HTERT RPE-1 (cell line): Measurements from ENCODE around the gene OSBPL3.

ENCODE experiments used
- in situ Hi-C: fragments of 300-500 bp; cut with MboI; formaldehyde crosslinking; loops from 4 replicates; pipeline ENCODE4 v1.14.3; 2020; ENCODE audit warnings: low sequenced_read_pairs

Gene OSBPL3

DNA sequence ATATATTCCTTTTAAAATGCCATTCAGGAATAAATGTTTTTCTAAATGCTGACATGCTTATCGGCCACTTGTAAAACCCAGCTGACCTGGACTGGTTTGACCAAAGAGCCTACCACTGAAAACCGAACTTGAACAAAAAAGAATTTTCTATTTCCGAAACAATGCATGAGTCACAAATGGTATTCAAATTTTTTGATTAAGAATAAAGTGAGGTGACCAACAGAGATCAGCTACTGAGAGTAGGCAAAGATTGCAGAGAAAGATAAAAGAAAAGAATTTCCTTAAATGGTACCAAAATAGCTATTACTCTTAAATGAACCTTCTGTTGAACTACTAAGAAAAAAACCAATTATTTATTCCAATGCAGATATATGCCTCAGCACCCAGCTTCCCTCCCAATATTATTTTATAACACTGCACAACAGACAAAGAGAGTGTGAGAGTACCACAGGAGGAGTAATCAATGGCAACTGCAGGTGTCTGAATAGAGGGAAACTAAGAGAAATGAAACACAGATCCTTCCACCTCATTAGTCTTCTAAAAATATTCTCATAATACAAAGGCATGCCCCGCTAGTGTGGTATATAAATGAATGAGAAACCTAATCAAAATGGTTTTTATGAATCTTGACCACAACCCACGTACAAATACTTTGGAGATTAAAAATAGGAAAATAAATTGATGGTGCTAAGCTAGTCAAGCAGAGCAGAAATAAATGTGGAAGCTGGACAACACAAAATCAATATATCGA, 20.1 kb downstream of the OSBPL3 start:
- in situ Hi-C loops: no loop called here

DNA sequence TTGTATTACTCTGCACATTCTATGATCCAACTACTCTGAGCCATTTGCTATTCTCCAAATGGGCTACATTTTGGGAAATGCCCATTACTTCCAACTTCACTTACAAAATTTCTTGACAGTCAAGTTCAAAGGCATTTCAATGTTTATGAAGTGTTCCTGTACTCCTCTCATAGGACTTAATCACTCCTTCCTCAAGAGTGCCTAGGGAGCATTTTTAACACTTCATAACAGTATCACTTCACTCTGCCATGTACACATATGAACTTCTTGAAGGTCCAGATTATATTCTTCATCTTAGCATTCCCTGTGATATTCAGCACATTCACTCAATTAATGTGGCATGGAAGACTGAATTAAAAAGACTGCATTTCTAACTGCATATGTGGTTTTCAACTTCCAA, 21.6 kb downstream of the OSBPL3 start:
- in situ Hi-C loops: no loop called here

DNA sequence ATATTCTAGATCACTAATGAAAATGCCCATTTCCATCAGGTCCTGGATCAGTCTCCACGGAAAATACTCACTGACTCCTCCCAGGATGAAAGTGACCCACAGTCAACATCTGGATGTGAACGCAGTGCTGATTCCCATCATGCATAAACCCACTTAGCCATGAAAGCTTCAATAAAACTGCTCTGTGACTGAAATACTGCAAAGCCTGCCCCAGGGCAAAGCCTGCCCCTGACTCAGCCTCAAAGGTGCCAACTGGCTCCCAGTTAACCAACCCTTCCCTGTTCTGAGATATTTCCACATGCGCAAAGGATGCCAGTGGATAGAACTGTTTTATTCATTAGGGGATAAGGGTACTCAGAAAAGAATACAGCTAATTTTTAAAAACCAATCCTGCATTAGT, 24.0 kb downstream of the OSBPL3 start:
- in situ Hi-C loops: no loop called here

DNA sequence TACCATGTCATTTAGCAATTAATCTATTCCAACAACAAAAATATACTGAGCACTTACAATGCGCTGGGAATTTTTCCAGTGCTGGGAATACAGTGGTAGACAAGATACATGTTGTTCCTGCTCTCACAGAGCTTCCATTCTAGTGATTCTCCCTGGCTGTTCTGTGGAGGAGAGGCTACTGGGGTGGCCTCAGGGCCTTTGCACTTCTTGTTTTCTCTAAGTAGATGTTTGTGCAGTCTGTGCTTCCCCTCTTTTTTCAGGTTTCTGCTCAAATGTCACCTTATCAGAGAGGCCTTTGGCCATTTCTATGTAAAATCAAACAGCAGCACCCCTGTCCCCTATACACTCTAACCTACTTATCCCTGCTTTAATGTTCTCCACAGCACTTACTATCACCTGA, 24.7 kb downstream of the OSBPL3 start:
- in situ Hi-C loops: no loop called here

DNA sequence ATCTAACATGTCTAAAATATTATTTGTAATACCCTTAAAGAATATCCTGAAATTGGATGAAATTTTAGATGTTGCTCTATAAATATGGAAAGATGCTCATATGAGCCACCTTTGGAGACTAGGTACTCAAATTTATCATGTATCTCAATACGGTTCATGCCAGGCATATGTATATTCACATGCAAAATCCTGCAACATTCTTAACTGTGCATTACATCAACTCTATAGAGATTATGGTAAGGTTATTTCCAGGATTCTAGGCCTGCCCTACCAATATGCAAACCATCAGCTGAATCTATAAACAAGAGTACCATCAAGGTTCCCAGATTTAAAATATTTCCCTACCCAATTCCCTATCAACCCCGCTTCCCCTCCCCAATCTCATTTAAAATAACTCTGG, 27.5 kb downstream of the OSBPL3 start:
- in situ Hi-C loops: no loop called here

DNA sequence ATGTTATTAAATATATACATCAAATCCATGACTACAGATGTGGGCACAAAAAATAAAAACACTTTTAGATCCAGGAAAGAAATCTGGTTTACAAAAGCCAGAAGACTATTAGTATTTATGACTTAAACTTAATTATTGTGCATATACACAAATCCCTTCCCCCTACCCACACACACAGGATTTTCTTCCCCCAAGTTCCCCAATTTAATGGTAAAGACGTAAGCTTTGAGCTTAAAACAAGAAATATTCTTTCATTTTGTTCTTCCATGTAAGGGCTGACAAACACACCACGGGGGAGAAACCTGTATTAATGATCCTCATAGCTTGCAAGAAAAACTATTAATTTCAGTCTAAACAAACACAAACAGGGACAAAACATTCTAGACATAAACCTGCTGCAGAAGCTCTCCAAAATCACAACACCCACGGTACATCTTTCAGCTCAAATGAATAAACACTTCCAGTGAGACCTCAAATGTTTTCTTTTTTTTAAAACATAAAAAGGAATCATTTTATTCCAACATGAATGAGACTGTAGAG, 28.5 kb downstream of the OSBPL3 start:
- in situ Hi-C loops: no loop called here

DNA sequence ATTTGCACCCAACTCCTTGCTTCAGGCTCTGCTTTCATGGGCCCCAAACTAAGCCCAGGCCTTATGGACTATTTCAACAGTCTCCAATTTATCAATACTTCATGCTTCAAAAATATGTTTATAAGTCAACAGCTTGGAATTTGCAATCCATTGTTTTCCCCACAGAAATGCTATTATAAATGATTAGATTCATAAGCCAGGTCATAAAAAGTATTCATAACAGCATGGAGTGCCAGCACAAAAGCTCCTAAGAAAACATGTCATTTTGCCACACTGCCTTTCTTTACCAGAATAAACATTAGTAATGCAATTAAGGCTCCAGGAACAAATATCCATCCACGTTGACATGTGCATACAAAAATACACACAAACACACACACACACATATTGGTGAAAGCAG, 30.1 kb downstream of the OSBPL3 start:
- in situ Hi-C loops: no loop called here

DNA sequence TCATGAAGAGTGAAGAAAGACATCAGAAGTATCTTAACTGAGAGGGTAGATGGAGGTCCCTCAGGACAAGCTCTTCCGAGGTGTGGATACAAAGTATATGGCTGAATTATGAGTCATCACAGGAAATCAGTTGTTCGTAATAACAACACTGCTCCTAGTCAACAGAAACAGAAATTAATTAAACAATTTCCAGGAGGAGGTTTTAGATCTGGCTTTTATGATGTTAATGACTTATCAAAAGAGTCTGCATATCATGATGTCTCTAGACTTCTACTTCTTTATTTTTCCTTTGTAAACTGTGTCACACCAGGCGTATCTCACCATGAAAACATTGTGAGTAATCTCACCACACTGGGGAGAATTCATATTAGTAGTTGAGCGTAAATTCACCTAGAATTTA, 31.2 kb downstream of the OSBPL3 start:
- in situ Hi-C loops: no loop called here

DNA sequence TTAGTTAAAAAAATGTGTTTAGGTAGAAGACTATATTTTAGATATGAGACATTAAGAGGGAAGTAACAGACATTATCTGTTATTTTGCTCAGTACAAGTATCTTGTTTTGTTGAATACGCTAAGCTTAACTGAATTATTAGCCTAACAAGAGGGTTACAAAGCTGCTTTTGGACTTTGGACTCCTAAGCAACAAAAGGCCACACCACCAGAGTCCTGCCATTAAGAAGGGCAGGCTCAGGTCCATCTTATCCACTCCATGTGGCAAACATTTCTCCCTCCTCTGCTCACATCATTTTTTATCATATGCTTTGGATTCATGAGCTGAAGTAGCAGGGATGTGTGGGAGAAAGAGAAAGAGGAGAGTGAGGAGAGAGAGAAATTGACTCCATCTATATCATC, 33.5 kb downstream of the OSBPL3 start:
- in situ Hi-C loops: no loop called here

DNA sequence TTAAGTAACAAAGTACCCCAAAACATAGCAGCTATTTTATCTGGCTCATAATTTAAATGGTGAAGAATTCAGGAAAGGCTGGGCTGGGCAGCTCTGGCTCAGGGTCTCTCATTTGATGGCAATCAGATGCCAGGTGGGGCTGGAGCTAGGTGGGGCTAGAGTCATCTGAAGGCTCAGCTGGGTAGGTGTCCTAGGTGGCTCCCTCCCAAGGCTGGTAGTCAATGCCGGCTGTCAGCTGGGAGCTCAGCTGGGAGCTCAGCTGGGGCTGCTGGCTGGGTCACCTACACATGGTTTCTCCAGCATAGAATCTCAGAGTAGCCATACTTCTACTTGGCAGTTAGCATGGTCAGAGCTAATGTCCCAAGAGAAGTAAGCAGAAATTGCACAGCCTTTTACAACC, 34.1 kb downstream of the OSBPL3 start:
- in situ Hi-C loops: no loop called here

DNA sequence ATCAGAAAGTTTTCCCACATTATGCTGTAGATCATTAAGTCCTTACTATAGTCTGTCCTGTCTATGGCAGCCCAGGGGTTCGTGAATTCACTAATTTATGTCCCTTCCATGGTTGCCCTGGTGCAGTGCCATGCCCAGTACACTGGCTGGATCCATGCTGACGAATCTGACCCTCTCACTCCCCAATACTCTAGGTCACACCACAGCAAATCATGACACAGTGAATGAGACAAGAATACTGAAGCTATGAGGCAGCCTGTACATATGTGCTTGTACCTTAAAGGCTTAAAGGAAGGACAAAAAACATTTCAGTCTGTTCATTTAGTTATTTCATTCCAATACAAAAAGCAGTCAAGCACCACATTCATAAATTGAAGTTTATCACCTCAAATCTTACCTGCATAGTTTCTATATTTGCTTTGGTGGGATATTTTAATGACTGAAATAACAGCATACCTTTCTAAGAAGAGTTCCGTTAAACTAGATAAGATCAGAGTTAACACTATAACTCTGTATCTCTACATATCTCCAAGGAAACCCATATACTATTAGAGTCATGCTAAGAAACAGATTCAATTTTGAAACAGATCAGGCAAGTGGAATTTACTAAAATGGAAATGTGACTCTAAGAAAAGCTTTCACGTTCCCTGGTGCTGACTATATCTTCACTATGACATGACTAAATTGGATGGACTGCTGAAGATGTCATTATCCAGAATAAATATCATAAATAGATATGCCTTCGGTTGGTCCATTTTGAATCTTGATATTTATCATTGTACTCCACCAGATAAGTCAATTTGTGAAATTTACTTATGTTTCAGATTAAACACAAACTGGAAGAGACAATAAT, 36.7 kb downstream of the OSBPL3 start:
- in situ Hi-C loops: no loop called here

DNA sequence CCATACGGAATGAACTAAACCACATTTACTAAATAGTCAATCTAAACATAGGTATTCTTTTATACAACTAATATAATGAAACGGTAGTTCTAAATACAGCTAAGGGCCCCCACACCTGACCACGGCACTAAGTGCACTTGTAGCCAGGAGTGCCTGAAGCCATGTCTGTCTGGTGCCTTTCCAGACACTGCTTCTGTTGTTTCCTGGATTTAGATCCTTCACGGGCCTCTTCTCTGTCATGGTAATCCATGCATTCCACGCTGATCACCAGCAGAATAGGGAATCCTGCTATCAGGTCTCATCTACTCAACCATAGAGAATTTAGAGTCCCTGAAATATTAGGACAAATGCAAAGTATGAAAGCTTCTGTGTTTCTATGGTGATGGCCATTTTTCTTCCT, 37.8 kb downstream of the OSBPL3 start:
- in situ Hi-C loops: no loop called here

DNA sequence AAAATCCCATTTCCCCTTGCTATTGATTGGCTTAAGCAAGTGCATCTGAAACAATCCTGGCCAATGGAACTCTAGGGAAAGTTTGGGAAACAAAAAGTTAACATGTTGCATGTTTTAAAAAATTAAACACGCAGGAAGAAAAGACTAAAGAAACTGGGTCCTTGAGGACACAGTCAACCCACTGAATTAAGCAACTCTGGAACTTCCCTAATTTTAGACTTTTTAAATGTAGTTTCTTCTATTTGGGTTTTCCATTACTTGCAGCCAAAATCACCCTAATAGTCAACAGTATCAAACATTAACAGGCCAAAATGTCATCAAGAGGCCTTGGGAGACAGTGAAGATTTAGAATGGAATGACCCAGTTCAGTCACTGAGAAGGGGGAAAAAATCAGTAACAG, 40.6 kb downstream of the OSBPL3 start:
- in situ Hi-C loops: no loop called here

DNA sequence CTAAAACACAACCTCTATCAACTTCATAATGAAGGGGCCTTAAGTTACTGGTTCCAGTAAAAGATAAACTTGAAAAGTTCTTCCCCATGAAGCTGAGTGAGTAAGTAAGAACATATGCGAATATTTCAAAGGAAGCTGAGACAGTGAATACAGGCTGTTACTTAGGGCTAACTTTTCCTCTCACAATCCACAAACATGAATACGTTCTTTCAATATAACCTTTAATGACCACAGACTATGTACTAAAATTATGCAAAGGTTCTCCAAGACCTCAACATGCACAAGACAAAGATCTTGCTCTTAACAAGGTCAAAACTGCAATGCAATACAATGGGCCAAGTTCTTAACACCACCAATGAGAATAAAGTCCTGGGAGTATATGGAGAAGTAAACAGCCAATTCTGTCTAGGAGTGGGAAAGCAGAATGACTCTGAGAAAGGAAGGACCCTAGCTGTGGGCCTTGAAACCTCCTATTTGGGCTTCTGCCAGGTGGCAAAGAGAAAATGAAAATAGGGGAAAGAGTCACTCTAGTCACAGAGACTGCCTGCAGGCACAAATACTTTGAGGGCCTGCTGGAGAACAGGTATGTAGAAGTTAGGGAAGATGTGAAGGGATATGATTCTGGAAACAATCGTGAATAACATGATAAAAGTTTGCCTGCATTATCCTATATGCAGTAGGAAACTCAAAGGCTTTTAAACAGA, 43.7 kb downstream of the OSBPL3 start:
- in situ Hi-C loops: no loop called here

DNA sequence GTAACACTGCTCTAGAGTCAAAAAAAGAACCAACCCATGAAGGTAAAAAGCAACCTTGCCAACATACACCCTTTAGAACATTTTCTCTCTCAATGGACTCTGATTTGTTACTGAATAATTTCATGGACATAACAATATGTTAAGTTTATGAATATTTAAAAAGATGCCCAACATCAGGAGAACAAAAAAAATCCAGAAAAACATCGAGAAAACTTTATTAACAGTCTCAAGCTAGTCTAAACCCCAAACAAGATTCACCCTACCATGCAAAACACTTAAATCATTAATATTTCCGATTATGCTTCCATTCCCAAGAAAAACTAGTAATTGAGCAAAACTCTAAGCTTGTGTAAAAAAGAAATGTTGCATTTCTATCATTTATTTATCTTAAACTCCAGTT, 46.7 kb downstream of the OSBPL3 start:
- in situ Hi-C loops: no loop called here

DNA sequence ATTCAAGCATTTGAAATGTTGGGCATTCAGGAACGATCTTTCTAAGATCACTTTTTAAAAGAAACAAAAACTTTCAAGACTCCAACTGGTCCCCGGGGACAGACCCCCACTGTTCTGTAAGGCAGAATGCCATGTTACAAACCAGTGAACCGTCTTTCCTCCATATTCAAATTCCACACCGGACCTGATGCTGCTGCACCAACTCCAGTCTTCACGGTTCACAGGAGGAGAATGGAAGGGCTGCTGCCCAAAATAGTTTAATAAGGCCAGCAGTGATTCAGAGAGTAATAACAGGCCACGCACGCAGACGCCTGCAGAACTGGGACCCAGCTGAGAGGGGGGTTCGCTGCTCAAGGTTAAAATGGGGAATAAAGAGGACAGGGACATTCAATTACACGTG, 47.2 kb downstream of the OSBPL3 start:
- in situ Hi-C loops: no loop called here

DNA sequence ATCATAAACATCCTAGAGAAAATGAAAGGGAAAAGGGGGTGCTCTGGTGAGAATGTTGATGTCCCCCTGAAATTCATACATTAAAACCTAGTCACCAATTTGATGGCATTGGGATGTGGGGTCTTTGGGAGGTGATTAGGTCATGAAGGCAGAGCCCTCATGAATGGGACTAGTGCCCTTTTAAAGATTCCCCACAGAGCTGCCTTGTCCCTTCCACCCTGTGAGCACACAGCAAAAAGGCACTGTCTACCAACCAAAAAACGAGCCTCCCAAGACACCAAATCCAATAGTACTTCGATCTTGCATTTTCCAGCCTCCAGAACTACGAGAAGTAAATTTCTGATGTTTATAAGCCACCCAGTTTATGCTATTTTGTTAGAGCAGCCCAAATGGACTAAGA, 47.6 kb downstream of the OSBPL3 start:
- in situ Hi-C loops: no loop called here

DNA sequence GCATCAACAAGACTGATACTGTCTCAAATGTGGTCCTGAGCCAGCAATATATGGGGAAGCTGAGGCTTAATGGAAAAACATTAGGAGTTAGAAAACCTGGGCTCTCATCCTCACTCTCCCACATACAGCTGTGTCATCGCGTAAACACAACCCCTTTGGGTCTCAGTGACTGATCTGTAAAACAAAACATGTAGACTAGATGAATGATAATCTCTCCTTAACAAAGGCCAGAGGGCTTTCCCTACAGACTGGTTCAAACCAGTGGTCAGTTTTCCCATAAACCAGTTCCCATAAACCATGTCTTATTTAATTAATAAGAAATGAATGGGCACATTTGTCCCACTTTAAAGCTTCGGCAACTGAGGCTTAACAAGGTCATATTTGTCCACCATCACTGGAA, 48.1 kb downstream of the OSBPL3 start:
- in situ Hi-C loops: no loop called here

DNA sequence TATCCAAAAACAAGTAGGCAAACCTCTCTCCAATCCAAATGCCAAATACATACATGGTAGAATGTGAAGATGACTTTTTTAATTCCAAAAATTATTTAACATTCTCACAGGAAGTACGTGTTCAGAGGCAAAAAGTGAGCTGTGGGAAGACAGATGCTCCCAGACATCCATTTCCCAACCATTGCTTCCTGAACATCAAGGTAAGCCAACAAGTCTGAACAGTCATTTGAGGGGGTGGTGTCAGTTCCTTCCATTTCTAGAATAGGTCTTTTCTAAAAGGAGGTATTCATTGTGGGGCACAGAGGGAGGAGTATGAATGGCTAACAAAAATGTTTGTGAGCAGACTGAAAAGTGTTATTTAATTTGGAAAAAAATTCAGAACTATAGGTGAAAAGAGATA, 49.1 kb downstream of the OSBPL3 start:
- in situ Hi-C loops: no loop called here

DNA sequence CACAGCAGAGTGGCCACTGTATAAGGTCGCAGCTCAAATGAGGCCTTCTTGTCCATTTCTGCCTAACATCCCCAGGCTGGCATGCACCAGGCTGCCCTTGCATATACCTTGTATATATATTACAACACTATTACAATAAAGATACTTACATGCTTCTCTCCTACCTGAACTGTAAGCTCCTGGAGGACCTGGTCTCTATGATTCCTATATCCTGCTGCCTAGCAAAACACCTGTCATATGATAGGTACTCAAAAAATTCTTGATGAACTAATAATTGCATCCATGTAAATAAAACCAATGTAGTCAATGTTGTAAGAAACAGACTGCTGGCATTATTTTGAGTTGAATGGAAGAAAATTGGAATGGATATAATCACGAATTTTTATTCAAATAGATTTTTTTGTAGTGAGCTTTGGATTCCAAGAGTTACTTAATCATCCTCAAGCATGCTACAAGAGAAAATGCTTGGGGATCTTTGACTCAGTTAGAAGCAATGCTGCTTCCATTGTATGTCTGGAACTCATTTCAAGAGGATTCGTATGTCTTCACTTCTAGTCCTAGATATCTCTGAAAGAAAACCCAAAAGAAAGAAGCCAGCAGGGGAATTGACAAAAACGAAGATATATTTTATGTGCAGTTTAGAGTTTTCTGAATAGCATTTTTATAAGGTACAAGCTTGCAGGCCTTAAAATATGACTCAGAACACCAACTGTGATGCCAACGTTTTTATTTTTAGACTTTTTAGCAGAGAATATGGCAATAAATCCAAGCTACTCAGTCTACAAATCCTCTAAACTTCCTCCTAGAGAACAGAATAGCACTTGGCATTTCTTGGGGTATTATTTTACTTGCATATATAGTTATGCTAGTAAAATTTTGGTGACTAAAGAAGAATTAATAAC, 53.1 kb downstream of the OSBPL3 start:
- in situ Hi-C loops: no loop called here

DNA sequence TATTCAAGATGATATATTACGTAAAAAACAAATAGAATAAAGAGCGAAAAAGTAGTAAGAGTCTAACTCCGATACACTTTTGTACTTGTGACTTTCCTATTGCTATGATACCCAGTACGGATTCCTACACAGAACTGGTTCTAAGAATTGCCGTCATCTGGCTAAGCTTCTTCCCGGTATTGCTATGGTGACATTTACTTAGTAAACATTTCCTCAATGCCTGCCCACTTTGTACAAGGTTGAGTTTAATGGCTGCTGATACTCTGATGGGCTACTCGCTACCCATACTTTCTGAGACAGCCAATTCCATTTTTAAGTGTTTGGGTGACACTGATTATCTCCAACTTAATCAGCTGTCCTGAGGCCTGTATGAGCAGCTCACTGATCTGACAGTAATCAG, 55.6 kb downstream of the OSBPL3 start:
- in situ Hi-C loops: no loop called here
